ENCODE results near the gene TXNRD1. TPM values are rescaled to one million over a fixed set of nuclear protein-coding genes. Genes with fewer than 3 reads are reported as not detected.
A peak's percentile ranks its signal among the peaks of the same experiment; 100 is the strongest.

Gene TXNRD1
- total RNA-seq, 1 donor from 2014 or later, result 98.0 TPM

DNA sequence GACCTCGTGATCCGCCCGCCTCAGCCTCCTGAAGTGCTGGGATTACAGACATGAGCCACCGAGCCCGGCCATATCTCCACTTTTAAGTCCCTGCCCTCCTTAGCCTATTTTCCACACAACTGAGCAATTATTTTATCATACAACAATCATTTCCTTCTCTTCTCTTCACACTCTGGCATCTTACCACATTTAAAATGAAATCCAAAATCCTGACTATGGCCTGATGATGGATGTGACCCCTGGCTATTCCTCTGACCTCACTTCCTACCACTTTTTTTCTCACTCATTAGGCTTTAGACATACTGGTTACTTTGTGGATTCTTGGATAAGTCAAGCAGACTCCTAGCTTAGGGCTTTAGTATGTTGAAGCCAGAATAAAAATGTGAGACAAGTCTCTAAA is 66.1 kb downstream of the TXNRD1 start:
- Histone ChIP-seq H3K4me3 (no peak overlapping the region), H3K9me3 (replicated peaks) (no peaks in the 10 kb centered on the region), H3K27ac (replicated peaks) (no peak overlapping the region), H3K4me1 (peaks cover 14% of the 10 kb centered on the region), H3K27me3 (ENCODE audit: low read depth) (no peaks in the 10 kb centered on the region), H3K36me3 (no peaks in the 10 kb centered on the region)
- TF ChIP-seq CTCF (IDR thresholded peaks at IDR 0.05; ENCODE audit: borderline replicate concordance), result no peak
- DNase-seq, result no peak
- intact Hi-C loops (cut with micrococcal nuclease), result loop anchor here (10.0 kb wide), 1 partner anchor 57 kb away; no protein-coding TSS in a partner anchor

DNA sequence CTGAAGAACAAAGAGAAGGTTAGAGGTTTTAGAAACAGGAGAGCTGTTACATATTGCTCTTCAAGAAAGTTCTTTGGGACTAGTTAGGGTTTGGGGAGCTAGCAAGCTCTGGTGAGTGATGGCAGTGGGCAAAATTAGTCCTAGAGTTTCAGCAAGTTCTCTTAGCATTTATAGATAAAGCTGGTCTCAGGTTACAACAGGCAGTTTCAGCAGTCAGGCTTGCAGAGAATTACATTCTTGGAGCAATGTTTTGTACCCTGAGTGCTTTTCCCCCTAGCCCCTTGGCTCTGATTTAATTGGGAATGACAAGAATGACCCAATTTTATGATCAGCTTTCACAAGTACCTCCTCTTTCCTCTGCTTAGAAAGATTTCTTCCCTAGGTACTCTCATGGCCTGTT is 66.5 kb downstream of the TXNRD1 start:
- Histone ChIP-seq H3K9me3 (replicated peaks) (no peaks in the 10 kb centered on the region), H3K27me3 (ENCODE audit: low read depth) (no peaks in the 10 kb centered on the region), H3K4me3 (no peak overlapping the region), H3K4me1 (peaks cover 14% of the 10 kb centered on the region), H3K27ac (replicated peaks) (no peak overlapping the region), H3K36me3 (no peaks in the 10 kb centered on the region)
- no peak for TF ChIP-seq CTCF (IDR thresholded peaks at IDR 0.05; ENCODE audit: borderline replicate concordance)
- no peak for DNase-seq
- intact Hi-C loops (cut with micrococcal nuclease), result loop anchor here (10.0 kb wide), 1 partner anchor 57 kb away; no protein-coding TSS in a partner anchor

- H3K9me3 ChIP-seq (replicated peaks), result no peaks in the 10 kb centered on the region
- H3K27ac ChIP-seq (replicated peaks), result peak overlapping the region; percentile 94
- intact Hi-C loops (cut with micrococcal nuclease), result loop anchor here (10.0 kb wide), 1 partner anchor 61 kb away; no protein-coding TSS in a partner anchor
- peak overlapping the region; percentile 72 for H3K4me3 ChIP-seq
- no peak for DNase-seq
- H3K36me3 ChIP-seq, result peaks cover 5% of the 10 kb centered on the region
- no peak for TF ChIP-seq CTCF (IDR thresholded peaks at IDR 0.05; ENCODE audit: borderline replicate concordance)
- H3K4me1 ChIP-seq, result peaks cover 46% of the 10 kb centered on the region
- no peaks in the 10 kb centered on the region for H3K27me3 ChIP-seq (ENCODE audit: low read depth)
Measured at GRCh38 chr12:104285740-104286515, 70.3 kb downstream of the TXNRD1 start.

GRCh38 chr12:104286516-104287482 is 71.2 kb downstream of the TXNRD1 start:
- peaks cover 14% of the 10 kb centered on the region for H3K36me3 ChIP-seq
- TF ChIP-seq CTCF (IDR thresholded peaks at IDR 0.05; ENCODE audit: borderline replicate concordance), result no peak
- intact Hi-C loops (cut with micrococcal nuclease), result loop anchor here (10.0 kb wide), 1 partner anchor 62 kb away; no protein-coding TSS in a partner anchor
- H3K9me3 ChIP-seq (replicated peaks), result no peaks in the 10 kb centered on the region
- no peaks in the 10 kb centered on the region for H3K27me3 ChIP-seq (ENCODE audit: low read depth)
- DNase-seq, result peak; percentile 94
- peak overlapping the region; percentile 72 for H3K4me3 ChIP-seq
- H3K4me1 ChIP-seq, result peaks cover 49% of the 10 kb centered on the region
- peak overlapping the region; percentile 94 for H3K27ac ChIP-seq (replicated peaks)

- peaks cover 27% of the 10 kb centered on the region for H3K36me3 ChIP-seq
- no peaks in the 10 kb centered on the region for H3K27me3 ChIP-seq (ENCODE audit: low read depth)
- H3K4me3 ChIP-seq, result peak overlapping the region; percentile 72
- H3K9me3 ChIP-seq (replicated peaks), result no peaks in the 10 kb centered on the region
- DNase-seq, result peak; percentile 77
- H3K27ac ChIP-seq (replicated peaks), result peak overlapping the region; percentile 94
- peaks cover 63% of the 10 kb centered on the region for H3K4me1 ChIP-seq
- no peak for TF ChIP-seq CTCF (IDR thresholded peaks at IDR 0.05; ENCODE audit: borderline replicate concordance)
- intact Hi-C loops (cut with micrococcal nuclease), result loop anchor here (10.0 kb wide), 1 partner anchor 64 kb away; no protein-coding TSS in a partner anchor
Measured at GRCh38 chr12:104288635-104289274, 73.2 kb downstream of the TXNRD1 start.
